ENCODE data around the gene NUDT15.
"Not testable (repeated sequence)": the region's sequence is repeated elsewhere in the genome, so short reads cannot be mapped to it uniquely, and the experiment has no call there.

NUDT15 gene

GRCh38 chr13:48000559-48001113 is 36.9 kb upstream of the NUDT15 start:
- TF ChIP-seq CTCF (IDR thresholded peaks at IDR 0.05; ENCODE audit: low read length, missing control alignments): no peak
- peak overlapping the region; percentile 85 for H3K4me3 ChIP-seq (replicated peaks; ENCODE audit: low read depth, low read length)
- no peak for DNase-seq (ENCODE audit: low read depth)

GRCh38 chr13:48001114-48001881 is 36.2 kb upstream of the NUDT15 start, which contains the start of gene SUCLA2:
Gene SUCLA2, minus strand, starts transcription at chr13:48001273. Its CDS starts 4 bp downstream, at chr13:48001269.
- no peak for TF ChIP-seq CTCF (IDR thresholded peaks at IDR 0.05; ENCODE audit: low read length, missing control alignments)
- DNase-seq (ENCODE audit: low read depth): peak; percentile 89
- peak within 1 kb of the TSS; percentile 85 for H3K4me3 ChIP-seq (replicated peaks; ENCODE audit: low read depth, low read length)

- not testable (repeated sequence) for DNase-seq (ENCODE audit: low read depth); H3K4me3 ChIP-seq (replicated peaks; ENCODE audit: low read depth, low read length)
These were observed 35.5 kb upstream of the NUDT15 start for GRCh38 chr13:48001999-48002398.

GRCh38 chr13:48004201-48004600 is 33.3 kb upstream of the NUDT15 start:
- no peak for DNase-seq (ENCODE audit: low read depth)
- no peak for TF ChIP-seq CTCF (IDR thresholded peaks at IDR 0.05; ENCODE audit: low read length, missing control alignments)
- H3K4me3 ChIP-seq (replicated peaks; ENCODE audit: low read depth, low read length): no peak overlapping the region

GRCh38 chr13:48006396-48006795 is 31.1 kb upstream of the NUDT15 start:
- no peak for TF ChIP-seq CTCF (IDR thresholded peaks at IDR 0.05; ENCODE audit: low read length, missing control alignments)
- DNase-seq (ENCODE audit: low read depth): peak; percentile 27
- H3K4me3 ChIP-seq (replicated peaks; ENCODE audit: low read depth, low read length): no peak overlapping the region

- TF ChIP-seq CTCF (IDR thresholded peaks at IDR 0.05; ENCODE audit: low read length, missing control alignments): no peak
- H3K4me3 ChIP-seq (replicated peaks; ENCODE audit: low read depth, low read length): no peak overlapping the region
- peak; percentile 85 for DNase-seq (ENCODE audit: low read depth)
These were observed 28.2 kb upstream of the NUDT15 start for GRCh38 chr13:48009284-48009683.

GRCh38 chr13:48010698-48011097 is 26.8 kb upstream of the NUDT15 start:
- TF ChIP-seq CTCF (IDR thresholded peaks at IDR 0.05; ENCODE audit: low read length, missing control alignments): no peak
- no peak overlapping the region for H3K4me3 ChIP-seq (replicated peaks; ENCODE audit: low read depth, low read length)
- no peak for DNase-seq (ENCODE audit: low read depth)
